ENCODE data around the gene OVCA2. TPM values are rescaled to one million over a fixed set of nuclear protein-coding genes. Genes with fewer than 3 reads are reported as not detected.

The OVCA2 gene
- total and polyA plus RNA-seq, 4 donors, result 16.1 to 30.6 (median 23.7) TPM

DNA sequence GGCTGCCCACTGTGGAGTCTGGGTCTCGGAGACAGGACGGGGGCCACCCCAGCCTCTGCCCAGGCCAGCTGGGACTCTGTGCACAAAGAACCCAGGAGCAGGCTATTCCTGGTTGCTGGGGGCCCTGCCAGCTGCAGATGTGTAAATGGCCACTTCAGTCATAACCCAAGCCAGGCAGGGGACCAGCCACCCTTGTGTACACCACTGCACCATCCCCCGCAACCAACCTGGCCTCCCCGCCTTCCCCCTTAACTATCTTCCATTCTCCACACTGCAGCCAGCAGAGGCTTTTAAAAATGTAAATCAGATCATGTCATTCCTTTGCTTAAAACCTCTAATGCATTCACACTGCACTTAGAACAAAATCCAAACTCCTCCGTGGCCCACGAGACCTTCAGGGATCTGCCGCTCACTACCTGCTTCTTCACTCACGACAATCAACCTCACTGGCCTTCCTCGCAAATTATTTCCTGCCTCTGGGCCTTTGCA is 45.0 kb upstream of the OVCA2 start:
- Histone ChIP-seq H3K9ac (ENCODE audit: low read depth in 1 of 2, low read length in 2 of 2) (no peak overlapping the region), H3K9me3 (ENCODE audit: control insufficient read depth in 4 of 4, low read length in 3 of 4) (no peaks in the 10 kb centered on the region), H3K4me1 (ENCODE audit: control insufficient read depth in 4 of 4, insufficient read depth in 4 of 4, low read length in 3 of 4) (peaks cover 27 to 69% (median 48%) of the 10 kb centered on the region in 4 donors), H3K36me3 (ENCODE audit: control insufficient read depth in 4 of 4, insufficient read depth in 3 of 4, low read depth in 1 of 4, low read length in 3 of 4) (no peaks in the 10 kb centered on the region), H3K27ac (ENCODE audit: low read depth in 1 of 2, low read length in 2 of 2) (peak overlapping the region; percentile 19 to 83), H3K4me3 (ENCODE audit: low read depth in 1 of 3, low read length in 3 of 3) (peak overlapping the region in 2 of 3 donors; percentile 32 to 33), H3K27me3 (ENCODE audit: control insufficient read depth in 4 of 4, insufficient read depth in 4 of 4, low read length in 3 of 4) (no peaks in the 10 kb centered on the region)
- TF ChIP-seq NR2F2 (IDR thresholded peaks at IDR 0.05) (no peak), GABPA (IDR thresholded peaks at IDR 0.05 in 1 of 2, conservative IDR thresholded peaks at IDR 0.05 in 1 of 2) (no peak), HNF4A (conservative IDR thresholded peaks at IDR 0.05) (no peak)
- DNase-seq (ENCODE audit: low spot score), result no peak
- WGBS, result 49% methylated on average over 9 of the region's 9 CpGs

GRCh38 chr17:1997289-1997926 is 44.4 kb upstream of the OVCA2 start:
- no peak for DNase-seq (ENCODE audit: low spot score)
- Histone ChIP-seq H3K9ac (ENCODE audit: low read depth in 1 of 2, low read length in 2 of 2) (no peak overlapping the region), H3K9me3 (ENCODE audit: control insufficient read depth in 4 of 4, low read length in 3 of 4) (no peaks in the 10 kb centered on the region), H3K27ac (ENCODE audit: low read depth in 1 of 2, low read length in 2 of 2) (peak overlapping the region; percentile 80 to 83), H3K36me3 (ENCODE audit: control insufficient read depth in 4 of 4, insufficient read depth in 3 of 4, low read depth in 1 of 4, low read length in 3 of 4) (no peaks in the 10 kb centered on the region), H3K4me3 (ENCODE audit: low read depth in 1 of 3, low read length in 3 of 3) (peak overlapping the region; percentile 5 to 82 (median 37)), H3K4me1 (ENCODE audit: control insufficient read depth in 4 of 4, insufficient read depth in 4 of 4, low read length in 3 of 4) (peaks cover 27 to 72% (median 51%) of the 10 kb centered on the region in 4 donors), H3K27me3 (ENCODE audit: control insufficient read depth in 4 of 4, insufficient read depth in 4 of 4, low read length in 3 of 4) (no peaks in the 10 kb centered on the region)
- WGBS, result 22% methylated on average over 22 of the region's 22 CpGs
- TF ChIP-seq SP1 (IDR thresholded peaks at IDR 0.05) (peak; percentile 46), HNF4G (IDR thresholded peaks at IDR 0.05) (no peak), GABPA (IDR thresholded peaks at IDR 0.05 in 1 of 2, conservative IDR thresholded peaks at IDR 0.05 in 1 of 2) (no peak), HNF4A (conservative IDR thresholded peaks at IDR 0.05) (peak; percentile 31 to 43), TAF1 (conservative IDR thresholded peaks at IDR 0.05) (peak; percentile 77), RXRA (IDR thresholded peaks at IDR 0.05) (peak in 1 of 2 donors; percentile 55), FOXA2 (IDR thresholded peaks at IDR 0.05) (peak; percentile 31), CTCF (IDR thresholded peaks at IDR 0.05; ENCODE audit: low read depth, low read length, missing input control) (peak; percentile 15), JUND (IDR thresholded peaks at IDR 0.05) (no peak), RAD21 (IDR thresholded peaks at IDR 0.05) (peak in 1 of 2 donors; percentile 64)
- TF ChIP-seq, protein P1, sequence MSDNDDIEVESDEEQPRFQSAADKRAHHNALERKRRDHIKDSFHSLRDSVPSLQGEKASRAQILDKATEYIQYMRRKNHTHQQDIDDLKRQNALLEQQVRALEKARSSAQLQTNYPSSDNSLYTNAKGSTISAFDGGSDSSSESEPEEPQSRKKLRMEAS (IDR thresholded peaks at IDR 0.05), result no peak

- Histone ChIP-seq H3K9ac (ENCODE audit: low read depth in 1 of 2, low read length in 2 of 2) (no peak overlapping the region), H3K27me3 (ENCODE audit: control insufficient read depth in 4 of 4, insufficient read depth in 4 of 4, low read length in 3 of 4) (no peaks in the 10 kb centered on the region), H3K9me3 (ENCODE audit: control insufficient read depth in 4 of 4, low read length in 3 of 4) (no peaks in the 10 kb centered on the region), H3K4me3 (ENCODE audit: low read depth in 1 of 3, low read length in 3 of 3) (peak overlapping the region in 2 of 3 donors; percentile 57 to 82), H3K27ac (ENCODE audit: low read depth in 1 of 2, low read length in 2 of 2) (peak overlapping the region; percentile 80 to 83), H3K4me1 (ENCODE audit: control insufficient read depth in 4 of 4, insufficient read depth in 4 of 4, low read length in 3 of 4) (peaks cover 29 to 79% (median 59%) of the 10 kb centered on the region in 4 donors), H3K36me3 (ENCODE audit: control insufficient read depth in 4 of 4, insufficient read depth in 3 of 4, low read depth in 1 of 4, low read length in 3 of 4) (no peaks in the 10 kb centered on the region)
- TF ChIP-seq RXRA (IDR thresholded peaks at IDR 0.05), result peak in 1 of 2 donors; percentile 66
- peak in 1 of 2 donors; percentile 20 for TF ChIP-seq JUND (IDR thresholded peaks at IDR 0.05)
- peak; percentile 61 for TF ChIP-seq SP1 (IDR thresholded peaks at IDR 0.05)
- TF ChIP-seq HNF4A (conservative IDR thresholded peaks at IDR 0.05), result peak in 1 of 2 donors; percentile 52
- TF ChIP-seq EGR1 (IDR thresholded peaks at IDR 0.05; ENCODE audit: low read depth in 2 of 2), result peak in 1 of 2 donors; percentile 38
- TF ChIP-seq GABPA (IDR thresholded peaks at IDR 0.05 in 1 of 2, conservative IDR thresholded peaks at IDR 0.05 in 1 of 2), result no peak
- peak in 1 of 2 donors; percentile 20 for TF ChIP-seq RAD21 (IDR thresholded peaks at IDR 0.05)
- no peak for TF ChIP-seq FOXA2 (IDR thresholded peaks at IDR 0.05)
- peak; percentile 26 for TF ChIP-seq YY1 (IDR thresholded peaks at IDR 0.05)
- DNase-seq (ENCODE audit: low spot score), result peak; percentile 78
- WGBS, result 3% methylated on average over 92 of the region's 92 CpGs
Observed at GRCh38 chr17:1997927-1998742, 43.7 kb upstream of the OVCA2 start.

Measured in liver (tissue), 9 donors.